Measurements from ENCODE around the gene CNP. TPM values are rescaled to one million over a fixed set of nuclear protein-coding genes. Genes with fewer than 3 reads are reported as not detected.
A peak's percentile ranks its signal among the peaks of the same experiment; 100 is the strongest.
"Not testable (repeated sequence)": the region's sequence is repeated elsewhere in the genome, so short reads cannot be mapped to it uniquely, and the experiment has no call there.

The CNP gene
- total RNA-seq (2014; rRNA removed; shearing (Covaris generic)) = 103 and 104 TPM in 2 replicates
- 176 and 223 TPM in 2 replicates for polyA plus RNA-seq (2015; cell fraction: cytosol; rRNA removed)
- 106 and 126 TPM in 2 replicates for polyA plus RNA-seq (2015; cell fraction: nucleus; rRNA removed)

DNA sequence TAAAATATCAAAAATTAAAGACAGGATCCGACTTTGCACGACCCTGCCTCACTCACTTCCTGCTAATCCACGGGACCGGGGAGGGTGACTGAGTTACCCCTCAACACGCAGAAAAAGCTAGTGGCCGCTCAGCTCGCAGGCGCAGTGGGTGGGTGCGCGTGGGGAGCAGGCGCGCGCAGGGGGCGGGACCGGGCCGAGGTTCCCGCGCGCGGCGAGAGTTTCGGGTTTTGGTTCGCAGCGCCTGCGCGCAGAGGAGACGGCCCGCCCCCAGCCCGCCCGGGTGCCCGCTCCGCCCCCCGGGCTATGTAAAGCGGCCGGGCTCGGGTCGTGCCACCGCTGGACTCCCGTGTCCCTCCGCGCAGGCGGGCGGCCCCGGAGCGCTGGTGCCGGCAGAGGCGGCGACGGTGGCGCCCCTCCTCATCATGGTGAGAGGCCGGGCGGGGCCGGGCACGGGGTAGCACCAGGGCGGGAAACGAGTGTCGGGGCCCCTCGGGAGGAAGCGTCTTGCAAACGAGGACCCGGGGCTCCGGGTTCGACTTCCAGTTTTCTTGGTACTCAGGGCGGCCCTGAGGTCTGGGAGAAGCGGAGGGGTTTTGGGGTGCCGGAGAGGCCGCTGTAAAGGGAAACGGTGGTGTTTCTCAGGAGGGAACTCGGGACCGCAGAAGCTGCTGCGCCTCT is at the start of gene CNP:
CNP (plus strand) TSS at position 333 of the 678 bp plus-strand sequence; CDS start at position 423, 90 bp downstream.
- peak; percentile 86 for DNase-seq (ENCODE audit: low read depth, low spot score)
- in situ Hi-C loops (cut with HindIII; ENCODE audit: low pct_unique_long_range_greater_than_20kb, low sequenced_read_pairs) = no loop called here

GRCh38 chr17:41917192-41917591 is 49.4 kb upstream of the CNP start:
- peak; percentile 45 for DNase-seq (ENCODE audit: low read depth, low spot score)
- in situ Hi-C loops (cut with HindIII; ENCODE audit: low pct_unique_long_range_greater_than_20kb, low sequenced_read_pairs) = no loop called here

GRCh38 chr17:41917679-41918313 is 48.8 kb upstream of the CNP start:
- in situ Hi-C loops (cut with HindIII; ENCODE audit: low pct_unique_long_range_greater_than_20kb, low sequenced_read_pairs) = no loop called here
- peak; percentile 9 for DNase-seq (ENCODE audit: low read depth, low spot score)

GRCh38 chr17:41918314-41919164 is 48.1 kb upstream of the CNP start, which contains the start of gene ACLY:
TSS of gene ACLY (minus strand) at chr17:41918951. CDS start at chr17:41913873, 5,078 bp downstream.
- in situ Hi-C loops (cut with HindIII; ENCODE audit: low pct_unique_long_range_greater_than_20kb, low sequenced_read_pairs) = no loop called here
- peak; percentile 97 for DNase-seq (ENCODE audit: low read depth, low spot score)

GRCh38 chr17:41919165-41919817 is 47.3 kb upstream of the CNP start:
- in situ Hi-C loops (cut with HindIII; ENCODE audit: low pct_unique_long_range_greater_than_20kb, low sequenced_read_pairs) = no loop called here
- DNase-seq (ENCODE audit: low read depth, low spot score) = no peak

GRCh38 chr17:41919840-41920579 is 46.6 kb upstream of the CNP start:
- no peak for DNase-seq (ENCODE audit: low read depth, low spot score)
- in situ Hi-C loops (cut with HindIII; ENCODE audit: low pct_unique_long_range_greater_than_20kb, low sequenced_read_pairs) = no loop called here

- in situ Hi-C loops (cut with HindIII; ENCODE audit: low pct_unique_long_range_greater_than_20kb, low sequenced_read_pairs) = no loop called here
- DNase-seq (ENCODE audit: low read depth, low spot score) = no peak
Measured at GRCh38 chr17:41920580-41920955, 46.0 kb upstream of the CNP start.

- DNase-seq (ENCODE audit: low read depth, low spot score) = no peak
- in situ Hi-C loops (cut with HindIII; ENCODE audit: low pct_unique_long_range_greater_than_20kb, low sequenced_read_pairs) = no loop called here
Measured at GRCh38 chr17:41925991-41926590, 40.5 kb upstream of the CNP start.

DNA sequence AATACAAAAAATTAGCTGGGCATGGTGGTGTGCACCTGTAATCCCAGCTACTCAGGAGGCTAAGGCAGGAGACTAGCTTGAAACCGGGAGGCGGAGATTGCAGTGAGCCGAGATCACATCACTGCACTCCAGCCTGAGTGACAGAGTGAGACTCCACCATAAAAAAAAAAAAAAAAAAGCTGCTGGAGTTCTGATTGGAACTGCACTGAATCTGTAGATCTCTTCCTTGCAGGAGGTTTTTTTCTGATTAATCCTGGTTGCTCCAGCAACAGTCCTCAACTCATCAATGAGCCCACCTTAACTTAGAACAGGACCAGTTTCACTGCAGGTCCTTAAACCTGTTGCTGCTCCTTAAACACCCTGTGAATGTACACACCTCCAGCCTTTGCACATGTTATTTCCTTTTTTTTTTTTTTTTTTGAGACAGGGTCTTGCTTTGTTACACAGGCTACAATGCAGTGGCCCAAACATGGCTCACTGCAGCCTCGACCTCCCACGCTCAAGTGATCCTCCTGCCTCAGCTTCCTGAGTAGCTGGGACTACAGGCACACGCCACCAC is 37.8 kb upstream of the CNP start:
- DNase-seq (ENCODE audit: low read depth, low spot score) = no peak
- in situ Hi-C loops (cut with HindIII; ENCODE audit: low pct_unique_long_range_greater_than_20kb, low sequenced_read_pairs) = no loop called here

DNA sequence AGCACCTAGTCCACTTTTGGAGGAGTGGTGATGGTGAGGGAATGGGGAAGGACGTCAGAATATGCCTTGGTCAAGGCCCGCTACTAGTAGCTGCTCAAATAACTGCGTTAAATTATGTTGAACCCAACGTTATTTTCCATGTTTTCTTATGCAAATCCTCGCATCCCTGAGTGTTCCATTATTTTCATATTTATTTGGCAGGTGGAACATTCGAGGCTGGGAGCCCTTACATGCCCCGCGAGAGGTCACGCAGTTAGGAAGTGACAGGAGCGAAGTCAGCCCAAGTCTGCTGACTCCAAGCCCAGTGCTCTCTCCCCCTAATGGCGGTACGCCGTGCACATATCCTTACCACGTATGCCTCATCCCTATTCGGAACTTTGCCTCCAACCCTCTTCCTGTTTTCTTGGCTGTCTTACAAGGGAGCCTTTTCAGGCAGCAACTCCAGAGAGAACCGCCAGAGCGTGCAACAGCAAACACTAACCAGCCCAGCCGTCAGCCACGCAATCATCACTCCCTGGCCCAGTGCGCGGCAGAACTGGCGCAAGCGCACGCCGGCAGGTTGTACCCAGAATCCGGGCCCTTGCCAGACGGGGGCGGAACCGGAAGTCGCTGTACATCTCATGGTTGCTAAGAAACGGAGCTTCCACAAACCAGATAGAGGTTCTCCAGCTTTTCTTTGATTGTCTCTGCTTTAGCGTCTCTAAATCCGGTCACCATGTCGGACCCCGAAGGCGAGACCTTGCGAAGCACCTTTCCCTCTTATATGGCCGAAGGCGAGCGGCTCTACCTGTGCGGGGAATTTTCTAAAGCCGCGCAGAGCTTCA is 36.4 kb upstream of the CNP start, which contains the start of gene ODAD4:
ODAD4 (plus strand) TSS at position 609 of the 824 bp plus-strand sequence; CDS start at position 716, 107 bp downstream.
- in situ Hi-C loops (cut with HindIII; ENCODE audit: low pct_unique_long_range_greater_than_20kb, low sequenced_read_pairs) = no loop called here
- peak; percentile 96 for DNase-seq (ENCODE audit: low read depth, low spot score)

DNA sequence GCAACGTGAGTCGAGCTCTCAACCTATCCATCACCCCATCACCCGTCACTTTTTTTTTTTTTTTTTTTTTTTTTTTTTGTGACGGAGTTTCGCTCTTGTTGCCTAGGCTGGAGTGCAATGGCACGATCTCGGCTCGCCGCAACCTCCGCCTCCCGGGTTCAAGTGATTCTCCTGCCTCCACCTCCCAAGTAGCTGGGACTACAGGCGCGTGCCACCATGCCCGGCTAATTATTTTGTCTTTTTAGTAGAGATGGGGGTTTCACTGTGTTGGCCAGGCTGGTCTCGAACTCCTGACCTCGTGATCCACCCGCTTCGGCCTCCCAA is 35.8 kb upstream of the CNP start:
- DNase-seq (ENCODE audit: low read depth, low spot score); in situ Hi-C loops (cut with HindIII; ENCODE audit: low pct_unique_long_range_greater_than_20kb, low sequenced_read_pairs): not testable (repeated sequence)

DNA sequence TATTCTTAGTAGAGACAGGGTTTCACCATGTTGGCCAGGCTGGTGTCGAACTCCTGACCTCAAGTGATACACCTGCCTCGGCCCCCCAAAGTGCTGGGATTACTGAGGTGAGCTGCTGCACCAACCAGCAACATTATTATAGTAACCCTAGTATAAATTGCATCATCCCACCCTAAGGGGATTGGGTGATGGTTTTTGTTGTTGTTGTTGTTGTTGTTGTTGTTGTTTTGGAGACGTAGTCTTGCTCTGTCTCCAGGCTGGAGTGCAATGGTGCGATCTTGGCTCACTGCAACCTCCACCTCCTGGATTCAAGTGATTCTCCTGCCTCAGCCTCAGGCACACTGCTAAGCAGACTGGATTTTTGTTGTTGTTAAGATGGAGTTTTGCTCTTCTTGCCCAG is 34.9 kb upstream of the CNP start:
- in situ Hi-C loops (cut with HindIII; ENCODE audit: low pct_unique_long_range_greater_than_20kb, low sequenced_read_pairs); DNase-seq (ENCODE audit: low read depth, low spot score): not testable (repeated sequence)

DNA sequence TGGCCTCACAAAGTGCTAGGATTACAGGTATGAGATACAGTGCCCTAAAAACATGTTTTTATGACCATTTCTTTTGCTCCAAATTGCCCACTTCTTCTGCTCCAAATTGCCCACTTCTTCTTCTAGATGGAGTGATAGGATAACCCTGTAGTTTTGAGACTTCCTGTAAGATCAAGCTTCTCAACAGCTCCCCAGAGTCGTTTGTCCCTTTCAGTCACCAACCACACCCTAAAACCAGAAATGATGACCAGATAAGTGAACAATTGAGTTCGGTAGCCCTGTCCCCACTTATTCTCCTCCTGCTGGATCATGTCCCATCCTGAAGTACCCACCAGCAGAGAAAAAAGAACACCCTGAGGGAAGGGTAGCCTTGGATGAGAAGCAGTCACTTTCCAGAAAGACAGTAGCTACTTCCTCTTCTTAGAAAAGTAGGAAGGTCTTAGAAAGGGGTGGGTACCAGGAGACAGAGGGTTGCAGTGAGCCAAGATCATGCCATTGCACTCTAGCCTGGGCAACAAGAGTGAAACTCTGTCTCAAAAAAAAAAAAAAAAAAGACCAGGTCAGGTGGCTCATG is 33.7 kb upstream of the CNP start:
- no peak for DNase-seq (ENCODE audit: low read depth, low spot score)
- in situ Hi-C loops (cut with HindIII; ENCODE audit: low pct_unique_long_range_greater_than_20kb, low sequenced_read_pairs) = no loop called here

DNA sequence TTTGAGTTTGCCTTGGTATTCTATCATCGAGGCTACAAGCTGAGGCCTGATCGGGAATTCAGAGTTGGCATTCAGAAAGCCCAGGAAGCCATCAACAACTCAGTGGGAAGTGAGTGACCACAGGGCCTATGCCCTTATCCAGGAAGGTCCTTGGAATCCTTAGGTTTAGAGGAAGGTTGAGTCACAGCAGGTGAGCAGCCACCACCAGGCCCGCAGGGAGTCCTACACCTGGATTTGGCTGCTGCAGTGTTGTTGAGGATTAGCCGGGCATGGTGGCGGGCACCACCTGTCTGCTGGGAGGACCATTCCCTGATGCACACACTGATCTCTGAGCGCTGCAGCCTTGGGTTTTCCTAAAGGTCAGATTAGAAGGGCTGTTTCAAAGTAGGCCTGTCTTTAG is 31.0 kb upstream of the CNP start:
- in situ Hi-C loops (cut with HindIII; ENCODE audit: low pct_unique_long_range_greater_than_20kb, low sequenced_read_pairs) = no loop called here
- DNase-seq (ENCODE audit: low read depth, low spot score) = no peak

Measured in SK-MEL-5 (cell line).